Uterus (tissue), 4 donors: ENCODE measurements around the gene GPHN. TPM values are rescaled to one million over a fixed set of nuclear protein-coding genes. Genes with fewer than 3 reads are reported as not detected.
A peak's percentile ranks its signal among the peaks of the same experiment; 100 is the strongest.

Experiments used
- DNase-seq, 2 donors: peaks; one replicate each; pipeline ENCODE4 v3.0.0-alpha.2; 2019 to 2020
- H3K27ac ChIP-seq, 2 donors: fragments of 200-600 bp; sonication (generic); 1 replicate in 1 of 2; 2 replicates in 1 of 2; pipeline ENCODE4 v1.5.1; 2016 to 2018
- H3K27me3 ChIP-seq, 2 donors: fragments of 200-600 bp; sonication (generic); one replicate each; pipeline ENCODE4 v1.5.1; 2018 to 2019; ENCODE audit warnings: control low read depth in 1 of 2
- H3K36me3 ChIP-seq, 2 donors: fragments of 200-600 bp; sonication (generic); one replicate each; pipeline ENCODE4 v1.5.1; 2019; ENCODE audit warnings: control low read depth in 1 of 2
- H3K4me1 ChIP-seq, 2 donors: fragments of 200-600 bp; sonication (generic); one replicate each; pipeline ENCODE4 v1.5.1; 2018 to 2019; ENCODE audit warnings: control low read depth in 1 of 2
- H3K4me3 ChIP-seq, 2 donors: fragments of 200-600 bp; sonication (generic); 1 replicate in 1 of 2; 2 replicates in 1 of 2; pipeline ENCODE4 v1.5.1; 2018 to 2019; ENCODE audit warnings: mild to moderate bottlenecking in 1 of 2
- H3K9me3 ChIP-seq, 2 donors: fragments of 200-600 bp; sonication (generic); one replicate each; pipeline ENCODE4 v1.5.1; 2019; ENCODE audit warnings: control low read depth in 1 of 2
- CTCF ChIP-seq, 4 experiments: fragments of 200-600 bp in 2 of 4; fragments of 450-650 bp in 2 of 4; sonication (generic) in 2 of 4; IDR thresholded peaks; one replicate each; pipeline ENCODE4 v1.5.1; 2016 to 2019; ENCODE audit warnings: antibody characterized with exemption in 4 of 4, mild to moderate bottlenecking in 2 of 4, moderate library complexity in 1 of 4
- POLR2A ChIP-seq, 2 donors: fragments of 450-650 bp; IDR thresholded peaks; one replicate each; pipeline ENCODE4 v1.6.1; 2016; ENCODE audit warnings: antibody characterized with exemption in 2 of 2, mild to moderate bottlenecking in 1 of 2, moderate library complexity in 1 of 2
- intact Hi-C: fragments of 100-400 bp; cut with DNase I; formaldehyde crosslinking; loops from one replicate; pipeline ENCODE4 v1.15.1; 2023; ENCODE audit warnings: low total_unique reads
- total RNA-seq, 4 donors: library from RNA; depleted of rRNA in 3 of 4; stranded (reverse); fragments of >200 nt in 3 of 4; gene quantifications; one replicate each; pipeline versions ENCODE4 v1.1.0 to v1.2.4, GENCODE V29; 2014 to 2023
- donor health status: DM: yes; HTN: yes; CAD: no.

GPHN gene
- total RNA-seq, 4 donors from 2014 or later, result 14.9 to 42.9 (median 19.1) TPM

GRCh38 chr14:66508846-66509621, 1.1 kb downstream of the GPHN start:
- intact Hi-C loops, result no loop called here
- no peaks in the 10 kb centered on the region for H3K9me3 ChIP-seq
- H3K4me1 ChIP-seq, result no peaks in the 10 kb centered on the region
- no peaks in the 10 kb centered on the region for H3K36me3 ChIP-seq
- no peaks in the 10 kb centered on the region for H3K27me3 ChIP-seq
- TF ChIP-seq CTCF (IDR thresholded peaks at IDR 0.05) (no peak), POLR2A (IDR thresholded peaks at IDR 0.05) (no peak)
- H3K27ac ChIP-seq, result peak overlapping the region; percentile 91 to 93
- DNase-seq, result peak; percentile 34 to 39
- peak overlapping the region; percentile 82 to 90 for H3K4me3 ChIP-seq

- intact Hi-C loops, result no loop called here
- Histone ChIP-seq H3K27ac (no peak overlapping the region), H3K4me3 (peak overlapping the region in 1 of 2 donors; percentile 82), H3K9me3 (no peaks in the 10 kb centered on the region), H3K36me3 (no peaks in the 10 kb centered on the region), H3K27me3 (no peaks in the 10 kb centered on the region), H3K4me1 (no peaks in the 10 kb centered on the region)
- DNase-seq, result no peak
- TF ChIP-seq CTCF (IDR thresholded peaks at IDR 0.05), result no peak
These were observed 1.9 kb downstream of the GPHN start for GRCh38 chr14:66509874-66510273.

- TF ChIP-seq POLR2A (IDR thresholded peaks at IDR 0.05) (no peak), CTCF (IDR thresholded peaks at IDR 0.05) (no peak)
- DNase-seq, result no peak
- Histone ChIP-seq H3K4me1 (no peaks in the 10 kb centered on the region), H3K9me3 (no peaks in the 10 kb centered on the region), H3K27me3 (no peaks in the 10 kb centered on the region), H3K4me3 (no peak overlapping the region), H3K27ac (no peak overlapping the region), H3K36me3 (no peaks in the 10 kb centered on the region)
- intact Hi-C loops, result no loop called here
These were observed 3.9 kb downstream of the GPHN start for GRCh38 chr14:66511849-66512248.

- no peaks in the 10 kb centered on the region for H3K36me3 ChIP-seq
- TF ChIP-seq CTCF (IDR thresholded peaks at IDR 0.05) (no peak), POLR2A (IDR thresholded peaks at IDR 0.05) (no peak)
- no peak for DNase-seq
- intact Hi-C loops, result no loop called here
- H3K9me3 ChIP-seq, result no peaks in the 10 kb centered on the region
- H3K4me1 ChIP-seq, result no peaks in the 10 kb centered on the region
- no peak overlapping the region for H3K27ac ChIP-seq
- no peaks in the 10 kb centered on the region for H3K27me3 ChIP-seq
- H3K4me3 ChIP-seq, result no peak overlapping the region
These were observed 6.3 kb downstream of the GPHN start for GRCh38 chr14:66514213-66514612.

- H3K4me1 ChIP-seq, result no peaks in the 10 kb centered on the region
- H3K9me3 ChIP-seq, result no peaks in the 10 kb centered on the region
- no peak overlapping the region for H3K27ac ChIP-seq
- H3K36me3 ChIP-seq, result no peaks in the 10 kb centered on the region
- intact Hi-C loops, result no loop called here
- DNase-seq, result no peak
- TF ChIP-seq CTCF (IDR thresholded peaks at IDR 0.05) (no peak), POLR2A (IDR thresholded peaks at IDR 0.05) (no peak)
- no peak overlapping the region for H3K4me3 ChIP-seq
- no peaks in the 10 kb centered on the region for H3K27me3 ChIP-seq
These were observed 22.6 kb downstream of the GPHN start for GRCh38 chr14:66530526-66530925.
